Breast epithelium (tissue), 3 donors: ENCODE results near the gene ARHGEF7.

ENCODE experiments used
- CTCF ChIP-seq, 3 donors: fragments of 450-650 bp; IDR thresholded peaks; one replicate each; pipeline ENCODE4 v1.5.1; 2016 to 2017; ENCODE audit warnings: antibody characterized with exemption in 3 of 3, mild to moderate bottlenecking in 3 of 3, moderate library complexity in 3 of 3
- POLR2A ChIP-seq: fragments of 450-650 bp; IDR thresholded peaks from one replicate; pipeline ENCODE4 v1.6.1; 2016; ENCODE audit warnings: antibody characterized with exemption, mild to moderate bottlenecking, moderate library complexity
- POLR2AphosphoS5 ChIP-seq, 3 donors: sonication (generic); formaldehyde crosslinking; IDR thresholded peaks; one replicate each; pipeline ENCODE4 v1.6.1; 2017; ENCODE audit warnings: antibody characterized with exemption in 3 of 3

DNA sequence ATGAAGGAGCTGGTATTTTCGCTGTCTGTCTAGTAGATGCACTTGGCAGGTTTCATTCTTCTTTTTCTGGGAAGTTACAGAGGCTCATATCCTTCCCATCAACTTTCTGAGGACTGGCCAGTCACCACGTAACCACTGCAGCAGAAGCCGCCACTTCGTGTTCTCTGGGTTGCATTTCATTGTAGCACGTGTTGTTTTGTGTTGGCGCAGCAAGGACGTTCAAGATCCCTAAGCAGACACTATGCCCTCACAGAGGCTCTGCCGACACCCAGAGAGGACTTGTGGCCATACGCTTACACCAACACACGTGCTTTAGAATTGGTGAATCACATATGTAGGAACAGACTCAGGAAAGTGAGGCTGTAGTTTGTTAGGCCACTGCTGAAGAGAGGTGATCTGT lies 163.1 kb downstream of the ARHGEF7 start:
- no peak for TF ChIP-seq CTCF (IDR thresholded peaks at IDR 0.05)
- no peak for TF ChIP-seq POLR2A
- no peak for TF ChIP-seq POLR2AphosphoS5 (IDR thresholded peaks at IDR 0.05)
